GM21717 (cell line): ENCODE data around the gene NKAIN4.

Experiments used
- ATAC-seq: cut with Tn5 transposase; IDR thresholded peaks from one replicate; pipeline ENCODE4 v1.9.1; 2021; ENCODE audit warnings: mild to moderate bottlenecking, moderate library complexity; ENCODE audit not compliant: unreplicated experiment

NKAIN4 gene

DNA sequence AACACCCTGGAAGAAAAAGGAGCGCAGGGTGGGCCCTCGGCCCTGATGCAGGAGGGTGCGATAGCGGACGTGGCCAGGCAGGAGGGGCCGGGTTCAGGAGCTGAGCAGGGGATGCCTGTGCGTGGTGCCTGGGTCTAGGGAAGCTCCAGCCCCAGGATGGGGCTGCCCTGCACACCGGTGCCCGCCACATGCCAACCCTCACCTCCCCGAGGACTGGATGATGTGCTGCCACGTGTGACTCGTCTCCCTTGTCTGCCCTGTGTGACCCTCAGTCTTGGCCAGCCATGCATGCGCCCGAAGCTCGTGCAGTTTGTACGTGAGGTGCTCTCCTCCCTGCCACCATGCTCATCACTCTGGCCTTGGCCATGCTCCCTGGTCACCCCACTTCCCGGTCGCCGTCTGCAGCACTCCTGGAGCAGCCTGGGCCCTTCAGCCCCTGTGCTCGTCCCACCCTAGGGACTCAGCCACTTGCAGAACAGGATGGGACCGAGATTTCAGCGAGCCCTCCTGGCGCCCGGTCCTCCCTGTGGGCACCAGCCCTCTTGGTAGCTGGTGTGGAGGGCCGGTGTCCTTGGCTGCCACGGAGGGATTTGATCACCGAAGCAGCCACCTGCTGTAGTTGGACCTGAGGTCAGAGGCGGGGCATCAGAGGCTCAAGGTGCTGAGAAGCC is 34.5 kb upstream of the NKAIN4 start:
- no peak for ATAC-seq

DNA sequence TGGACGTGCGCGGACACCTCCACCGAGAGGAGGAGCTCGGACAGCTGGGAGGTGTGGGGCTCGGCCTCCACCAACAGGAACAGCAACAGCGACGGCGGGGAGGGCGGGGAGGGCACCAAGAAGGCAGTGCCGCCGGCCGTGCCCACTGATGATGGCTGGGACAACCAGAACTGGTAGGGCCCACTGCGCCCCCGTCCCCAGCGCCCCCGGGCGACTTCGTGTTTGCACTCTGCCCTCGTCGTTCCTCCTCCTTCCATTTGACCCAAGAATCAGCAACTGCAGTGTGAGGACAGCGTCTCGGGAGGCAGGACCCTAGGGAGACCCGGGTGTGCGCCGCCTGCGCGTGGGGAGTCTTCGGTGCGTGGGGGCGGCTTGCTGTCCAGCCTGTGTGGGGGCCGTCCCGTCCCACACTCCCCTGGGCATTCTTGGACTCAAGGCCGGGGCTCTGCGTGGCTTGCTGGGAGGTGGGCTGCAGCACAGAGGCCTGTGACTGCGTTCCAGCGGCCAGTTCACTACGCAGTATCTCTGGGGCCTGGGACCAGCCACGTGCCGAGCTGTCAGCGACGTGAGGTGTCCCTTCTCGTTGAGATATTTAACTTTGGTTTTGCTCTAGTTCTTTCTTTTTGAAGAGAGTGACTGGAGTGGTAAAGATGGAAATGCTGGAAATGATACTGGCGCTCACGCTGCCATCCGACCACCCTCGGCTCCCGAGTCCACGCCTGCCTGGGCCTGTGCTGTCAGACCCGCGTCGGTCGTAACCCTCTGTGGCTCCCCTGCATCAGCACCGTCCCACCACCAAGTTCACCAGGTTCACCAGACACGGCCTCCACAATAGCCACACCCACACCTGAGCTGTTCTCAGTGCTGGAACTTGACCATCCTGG is 33.7 kb upstream of the NKAIN4 start:
- no peak for ATAC-seq

DNA sequence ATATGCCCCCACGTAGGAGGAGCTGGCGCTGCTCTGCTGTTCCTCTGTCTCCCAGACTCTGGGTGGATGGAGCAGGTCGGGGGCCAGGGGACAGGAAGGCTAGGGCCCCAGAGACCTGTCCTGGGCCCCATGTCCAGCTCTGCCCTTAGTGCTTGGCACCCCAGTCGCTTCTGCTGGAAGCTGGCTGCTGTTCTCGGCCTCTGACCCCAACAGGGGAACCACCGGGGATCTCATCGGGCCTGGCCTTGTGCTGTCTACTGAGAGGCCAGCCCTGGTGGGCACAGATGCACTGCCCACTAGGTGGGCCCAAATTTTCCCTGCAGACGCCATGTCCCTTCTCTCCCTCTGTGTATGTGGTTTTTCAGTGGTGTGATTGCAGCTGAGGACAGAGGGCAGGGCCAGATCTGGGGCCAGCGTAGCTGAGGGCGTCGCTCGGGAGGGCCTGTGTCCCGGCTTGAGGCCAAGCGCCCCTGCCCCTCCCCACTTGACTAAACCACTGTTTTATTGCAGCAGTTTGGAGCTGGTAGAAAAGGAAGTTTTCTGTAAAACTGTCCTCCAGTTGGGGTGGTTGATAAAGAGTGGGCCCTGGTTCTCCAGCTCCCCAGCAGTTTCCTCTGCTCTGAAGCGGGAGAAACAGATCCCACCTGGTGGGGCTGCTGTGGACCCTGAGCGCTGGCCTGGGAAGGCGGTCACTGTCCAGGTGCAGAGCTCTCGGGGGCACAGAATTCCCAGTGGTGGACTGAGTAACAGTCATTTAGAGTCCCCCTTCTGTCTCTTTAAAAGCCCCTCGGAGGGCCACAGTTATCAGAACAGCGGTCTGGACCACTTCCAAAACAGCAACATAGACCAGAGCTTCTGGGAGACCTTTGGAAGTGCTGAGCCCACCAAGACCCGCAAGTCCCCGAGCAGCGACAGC is 32.8 kb upstream of the NKAIN4 start:
- ATAC-seq: no peak

DNA sequence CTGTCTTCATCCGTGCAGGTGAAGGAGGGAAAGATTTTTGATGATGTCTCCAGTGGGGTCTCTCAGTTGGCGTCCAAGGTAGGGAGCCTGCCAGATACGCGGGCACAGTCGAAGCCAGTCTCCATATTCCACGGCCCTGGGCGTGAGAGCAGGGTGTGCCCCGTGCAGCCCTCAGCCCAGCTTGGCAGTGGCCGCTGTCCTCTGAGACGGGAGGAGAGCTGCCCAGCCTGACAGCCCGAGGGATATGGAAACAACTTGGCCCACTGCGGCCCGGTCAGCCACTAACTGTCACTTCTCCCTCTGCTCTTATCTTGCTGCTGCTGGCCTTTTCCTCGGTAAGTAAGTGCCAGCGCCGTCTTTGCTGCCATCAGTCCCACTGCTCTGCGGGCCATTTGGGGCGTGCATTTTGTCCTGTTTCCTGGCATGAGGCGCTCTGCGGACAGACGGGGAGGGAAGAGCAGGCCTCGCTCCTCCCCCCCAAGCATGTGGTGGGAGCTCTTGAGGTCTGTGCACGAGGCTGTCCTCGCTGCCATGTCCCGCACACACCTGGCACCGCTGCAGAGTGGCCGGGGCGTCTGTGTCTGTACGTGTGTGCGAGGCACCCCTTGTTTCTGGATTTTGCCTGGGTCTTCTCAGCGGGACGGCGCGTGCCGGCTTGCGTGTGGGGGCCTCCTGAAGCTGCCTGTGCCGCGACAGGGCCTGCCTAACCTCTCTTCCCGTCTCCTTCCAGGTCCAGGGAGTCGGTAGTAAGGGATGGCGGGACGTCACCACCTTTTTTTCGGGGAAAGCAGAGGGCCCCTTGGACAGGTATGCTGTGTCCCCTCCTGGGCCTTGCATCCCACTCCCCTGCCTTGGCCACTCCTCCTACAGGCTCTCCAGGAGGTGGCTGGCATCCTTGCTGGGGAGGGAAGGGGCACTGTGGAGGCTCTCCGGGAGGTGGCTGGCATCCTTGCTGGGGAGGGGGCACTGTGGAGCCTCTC is 31.7 kb upstream of the NKAIN4 start:
- ATAC-seq: no peak

DNA sequence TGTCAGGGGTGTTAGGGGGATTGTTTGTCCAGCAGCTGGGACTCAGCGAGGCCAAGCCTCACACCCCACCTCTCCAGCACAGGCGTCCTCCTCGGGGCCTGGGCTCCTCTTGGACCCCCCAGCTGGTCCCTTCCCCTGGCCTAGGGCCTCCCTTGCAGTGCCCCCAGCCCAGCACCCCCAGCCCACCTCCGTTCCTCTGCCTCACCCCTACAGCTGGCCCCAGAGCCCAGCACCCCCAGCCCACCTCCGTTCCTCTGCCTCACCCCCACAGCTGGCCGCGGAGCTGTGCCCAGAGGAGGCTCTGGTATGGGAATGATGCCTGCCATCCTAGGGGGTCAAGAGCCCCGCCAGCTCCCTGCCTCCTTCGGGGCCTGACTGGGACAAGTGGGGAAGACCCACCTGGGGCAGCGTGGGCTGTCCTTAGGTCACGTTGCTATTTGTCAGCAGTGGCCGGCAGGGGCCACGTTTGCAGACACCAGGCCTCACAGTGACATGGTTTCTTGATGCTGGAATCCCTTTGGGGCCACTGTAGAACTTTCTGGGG is 30.8 kb upstream of the NKAIN4 start:
- ATAC-seq: no peak

DNA sequence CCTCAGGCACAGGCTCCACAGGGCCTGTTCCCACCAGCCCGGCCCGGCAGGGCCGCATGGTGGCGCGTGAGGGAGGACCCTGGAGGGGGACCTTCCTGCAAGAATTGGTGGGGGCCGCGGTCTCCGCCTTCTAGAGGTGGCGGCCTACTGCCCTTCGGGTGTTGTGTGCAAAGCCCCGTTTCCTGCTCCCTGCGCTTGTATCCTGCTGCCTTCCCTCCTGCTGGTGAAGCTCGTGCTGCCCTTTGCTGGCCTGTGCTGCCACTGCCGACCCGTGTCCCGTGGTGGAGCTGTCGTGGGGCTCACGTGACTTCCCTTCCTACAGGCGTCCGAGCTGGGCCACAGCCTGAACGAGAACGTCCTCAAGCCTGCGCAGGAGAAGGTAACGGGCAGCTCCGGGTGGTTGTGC is 30.3 kb upstream of the NKAIN4 start:
- no peak for ATAC-seq

DNA sequence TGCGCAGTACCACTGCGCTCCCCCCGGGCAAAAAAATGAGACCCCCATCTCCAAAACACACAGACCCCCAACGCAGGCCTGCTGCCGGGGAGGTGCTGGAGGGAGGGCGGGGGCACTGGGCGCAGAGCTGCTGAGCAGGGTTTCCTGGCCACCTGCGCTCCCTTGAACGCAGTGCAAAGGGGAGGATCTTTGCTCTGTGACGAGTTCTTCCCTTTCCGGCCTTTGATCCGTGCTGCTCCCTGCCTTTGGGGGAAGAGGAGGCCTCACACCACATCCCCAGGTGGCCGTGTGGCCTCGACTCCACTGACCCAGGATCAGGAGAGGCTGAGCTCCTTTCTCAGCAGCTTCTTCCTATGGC is 29.8 kb upstream of the NKAIN4 start:
- no peak for ATAC-seq

DNA sequence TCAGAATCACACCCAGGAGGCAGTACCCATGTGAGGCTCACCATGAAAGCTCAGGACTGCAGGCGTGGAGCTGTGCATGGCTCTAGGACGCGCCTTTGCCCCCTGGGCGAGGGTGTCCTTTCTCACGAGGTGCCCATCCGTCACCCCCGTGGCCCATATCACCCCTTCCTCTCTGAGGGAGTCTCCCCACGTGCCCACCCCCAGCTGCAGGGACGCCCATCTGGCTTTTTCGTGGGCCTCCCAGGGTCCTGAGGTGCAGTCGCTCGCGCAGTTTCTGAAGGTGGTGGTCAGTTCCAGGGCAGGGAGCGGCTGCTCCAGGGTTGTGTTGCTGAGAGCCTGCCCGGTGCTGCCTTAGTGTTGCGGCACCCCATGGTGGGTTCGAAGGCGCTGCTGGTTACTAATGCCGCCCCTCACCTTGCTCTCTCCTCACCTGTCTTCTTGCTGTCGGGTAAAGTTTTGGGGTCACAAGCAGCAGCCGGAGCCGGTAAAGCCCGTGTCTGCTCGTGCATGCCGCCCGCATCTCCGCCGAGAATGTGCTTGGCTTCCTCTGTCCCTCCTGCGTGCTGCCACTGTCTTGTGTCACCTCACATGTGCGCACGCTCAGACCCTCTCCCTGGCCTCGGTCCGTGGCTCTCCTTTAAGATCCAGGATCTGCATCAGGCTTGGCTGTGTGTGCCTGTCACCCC is 29.3 kb upstream of the NKAIN4 start:
- ATAC-seq: no peak

DNA sequence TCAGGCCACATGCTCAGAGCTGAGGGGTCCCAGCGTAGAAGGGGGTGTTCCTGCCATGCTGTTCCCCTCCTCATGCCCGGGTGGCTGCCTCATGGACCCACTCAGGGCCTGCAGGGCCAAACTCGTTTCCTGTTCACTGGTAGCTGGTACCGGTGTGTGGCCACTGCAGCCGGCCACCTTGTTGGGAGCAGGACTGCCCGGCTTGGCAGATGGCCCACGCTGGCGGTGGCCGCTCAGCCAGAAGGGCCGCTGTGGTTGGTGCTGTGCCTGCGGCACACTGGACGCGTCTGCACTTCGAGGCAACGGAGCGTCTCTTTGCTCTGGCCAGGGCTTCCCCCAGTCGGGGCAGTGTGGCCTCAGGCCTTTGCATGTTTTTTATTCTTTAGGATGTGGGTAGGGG is 28.7 kb upstream of the NKAIN4 start:
- ATAC-seq: no peak

DNA sequence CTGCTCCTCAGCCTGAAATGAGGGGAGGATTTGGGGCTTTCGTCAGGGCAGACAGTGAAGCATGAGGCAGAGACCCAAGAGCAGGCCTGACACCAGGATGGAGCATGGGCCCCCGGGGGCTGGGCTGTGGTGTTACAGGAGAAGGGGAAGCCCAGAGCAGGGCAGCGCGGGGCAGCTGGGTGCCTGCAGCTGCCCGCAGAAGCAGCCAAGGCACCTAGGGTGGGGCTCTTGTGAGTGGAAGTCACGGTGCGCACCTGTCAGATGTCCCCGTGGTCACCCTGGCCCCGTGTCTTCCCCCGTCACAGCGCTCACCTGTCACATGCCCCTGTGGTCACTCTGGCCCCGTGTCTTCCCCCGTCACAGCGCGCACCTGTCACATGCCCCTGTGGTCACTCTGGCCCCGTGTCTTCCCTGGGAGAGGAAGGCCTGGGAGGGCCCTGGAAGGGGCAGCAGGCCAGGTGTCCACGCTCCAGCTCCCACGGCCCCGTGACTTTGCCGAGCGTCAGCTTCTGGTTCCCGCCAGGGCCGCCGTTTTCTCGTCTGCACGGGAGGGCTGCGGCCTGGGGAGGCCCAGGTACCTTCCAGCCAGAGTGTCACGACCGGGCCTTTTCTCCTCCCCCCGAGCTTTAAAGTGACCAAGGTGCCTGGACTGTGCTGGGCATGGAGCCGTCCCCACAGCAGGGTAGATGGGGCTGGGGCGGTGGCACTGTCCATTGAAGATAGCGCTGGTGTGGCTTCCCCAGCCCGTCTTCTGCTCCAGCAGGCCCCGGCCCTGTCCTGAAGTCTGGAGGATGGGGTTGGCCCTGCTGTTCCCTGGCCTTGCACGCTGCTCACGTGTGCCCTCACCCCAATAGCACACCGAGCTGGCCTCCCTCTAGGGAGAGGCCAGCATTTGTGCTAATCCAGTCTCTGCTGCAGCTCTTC is 27.7 kb upstream of the NKAIN4 start:
- ATAC-seq: no peak

DNA sequence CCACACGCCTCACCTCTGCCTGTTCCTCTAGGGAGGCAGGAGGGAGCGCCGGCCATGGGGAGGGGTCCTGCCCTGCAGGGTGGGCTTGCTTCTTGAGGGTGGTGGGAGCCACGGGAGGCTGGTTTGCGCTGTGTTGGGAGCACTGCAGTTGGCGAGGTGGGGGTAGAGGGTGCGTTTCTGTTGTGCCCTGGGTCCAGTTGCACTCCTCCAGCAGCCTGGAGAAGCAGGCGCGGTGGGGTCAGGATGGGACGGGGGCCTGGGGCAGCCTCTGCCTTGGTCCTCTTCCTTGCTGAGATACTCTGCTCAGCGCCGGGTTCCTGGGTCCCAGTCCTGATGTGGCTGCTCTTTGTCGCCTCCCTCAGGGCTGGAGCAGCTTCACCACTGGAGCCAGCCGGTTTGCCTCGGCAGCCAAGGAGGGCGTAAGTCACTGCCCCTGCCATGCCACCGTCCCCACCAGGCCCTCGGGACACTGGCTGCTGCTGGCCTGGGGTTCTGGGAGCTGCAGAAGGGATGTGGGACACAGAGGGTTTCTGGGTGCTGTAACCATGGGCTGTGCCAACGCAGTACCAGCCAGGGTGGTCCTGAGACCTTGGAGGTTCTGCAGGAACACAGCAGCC is 26.8 kb upstream of the NKAIN4 start:
- no peak for ATAC-seq

DNA sequence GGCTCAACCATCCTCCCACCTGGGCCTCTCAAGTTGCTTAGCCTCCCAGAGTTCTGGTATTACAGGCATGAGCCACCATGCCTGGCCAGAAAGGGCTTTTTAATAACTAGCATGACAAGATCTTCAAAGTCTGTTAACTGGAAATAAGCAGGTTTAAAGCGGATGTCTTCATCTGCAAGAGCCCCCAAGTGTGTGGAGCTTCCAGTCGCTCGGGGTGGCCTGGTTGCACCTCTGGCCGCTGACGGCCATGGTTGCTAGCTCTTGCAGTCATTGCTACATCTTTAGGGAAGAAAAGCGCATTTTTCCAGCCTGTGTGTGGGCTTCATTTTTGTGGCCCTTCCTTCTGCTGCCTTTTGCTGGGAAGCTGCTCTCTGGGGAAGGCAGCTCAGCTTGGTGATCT is 26.1 kb upstream of the NKAIN4 start:
- ATAC-seq: no peak

DNA sequence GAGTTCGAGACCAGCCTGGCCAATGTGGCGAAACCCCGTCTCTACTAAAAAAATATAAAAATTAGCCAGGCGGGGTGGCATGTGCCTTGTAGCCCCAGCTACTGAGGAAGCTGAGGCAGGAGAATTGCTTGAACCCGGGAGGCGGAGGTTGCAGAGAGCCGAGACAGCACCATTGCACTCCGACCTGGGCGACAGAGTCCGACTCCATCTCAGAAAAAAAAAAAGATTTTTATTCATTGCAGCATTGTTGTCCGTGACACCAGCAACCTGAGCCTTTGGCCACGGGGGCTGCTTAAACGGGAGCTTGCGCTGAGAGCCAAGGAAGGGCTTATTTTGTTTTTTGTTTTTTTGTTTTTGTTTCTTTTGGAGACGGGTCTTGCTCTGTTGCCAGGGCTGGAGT is 25.7 kb upstream of the NKAIN4 start:
- no peak for ATAC-seq

DNA sequence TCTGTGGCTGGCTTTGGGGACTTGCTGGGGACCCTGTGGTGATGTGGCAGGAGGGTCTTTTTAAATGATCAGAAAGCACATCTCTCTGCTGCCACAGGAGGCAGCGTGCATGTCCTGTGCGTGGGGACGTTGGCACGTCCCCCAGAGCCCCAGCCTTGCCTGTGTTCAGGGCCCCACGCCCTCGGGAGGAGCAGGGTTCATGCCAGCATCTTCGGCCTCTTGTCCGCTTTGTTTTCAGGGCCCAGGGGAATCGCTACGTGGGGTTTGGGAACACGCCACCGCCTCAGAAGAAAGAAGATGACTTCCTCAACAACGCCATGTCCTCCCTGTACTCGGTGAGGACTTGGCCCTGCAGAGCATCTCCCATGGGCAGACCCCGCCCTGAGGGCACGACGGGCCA is 24.4 kb upstream of the NKAIN4 start:
- ATAC-seq: no peak

DNA sequence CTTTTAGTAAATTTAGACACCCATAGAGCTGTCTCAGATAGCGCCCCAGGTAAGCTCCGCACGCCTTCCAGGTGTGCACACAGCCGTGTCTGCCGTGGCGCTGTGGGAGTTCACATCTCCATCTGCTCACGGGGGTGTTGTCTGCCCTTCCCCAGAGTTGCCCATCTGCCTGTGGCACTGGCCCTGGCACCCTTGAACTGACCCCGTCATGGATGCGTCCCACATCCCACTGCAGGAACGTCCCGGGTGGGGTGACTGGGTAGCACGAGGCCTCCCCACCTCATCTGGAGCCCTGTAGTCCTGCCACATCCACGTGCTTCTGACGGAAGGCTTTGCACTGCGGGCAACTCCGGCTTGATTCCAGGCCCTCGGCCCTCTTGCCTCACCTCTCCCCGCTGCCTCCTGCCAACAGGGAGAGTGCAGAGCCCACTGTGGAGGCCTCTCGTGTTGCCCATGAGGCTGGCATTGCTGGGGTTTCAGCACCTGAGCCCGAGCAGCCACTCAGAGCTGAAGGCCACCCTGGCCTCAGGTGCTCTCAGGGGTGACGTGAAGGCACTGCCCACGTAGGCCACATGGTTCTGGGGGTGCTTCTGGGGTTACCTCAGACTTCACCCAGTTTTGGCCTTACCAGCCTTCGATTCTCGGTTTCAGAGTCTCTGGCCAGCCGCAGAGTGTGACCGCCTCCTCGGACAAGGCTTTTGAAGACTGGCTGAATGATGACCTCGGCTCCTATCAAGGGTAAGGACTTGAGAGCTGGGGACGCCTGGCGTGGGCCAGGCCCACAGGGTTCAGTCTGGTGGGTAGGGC is 23.4 kb upstream of the NKAIN4 start:
- ATAC-seq: no peak

DNA sequence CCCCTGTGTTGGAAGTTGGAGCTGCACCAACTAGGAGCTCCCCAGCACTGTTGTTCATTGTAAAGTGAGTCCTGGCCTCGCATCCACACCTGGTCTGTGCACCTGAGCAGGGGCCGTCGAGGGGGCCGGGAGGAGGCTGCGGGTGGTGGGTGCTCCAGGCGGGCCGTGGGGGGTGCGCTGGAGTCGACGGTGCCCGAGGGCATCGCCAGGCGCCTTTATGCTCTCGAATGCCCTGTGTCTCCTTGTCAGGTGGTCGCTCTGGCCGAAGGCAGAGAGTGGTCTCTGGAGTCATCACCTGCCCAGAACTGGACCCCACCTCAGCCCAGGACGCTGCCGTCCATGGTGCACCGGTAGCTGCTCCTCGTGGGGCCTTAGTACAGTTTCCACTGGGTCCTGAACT is 22.7 kb upstream of the NKAIN4 start:
- ATAC-seq: no peak

DNA sequence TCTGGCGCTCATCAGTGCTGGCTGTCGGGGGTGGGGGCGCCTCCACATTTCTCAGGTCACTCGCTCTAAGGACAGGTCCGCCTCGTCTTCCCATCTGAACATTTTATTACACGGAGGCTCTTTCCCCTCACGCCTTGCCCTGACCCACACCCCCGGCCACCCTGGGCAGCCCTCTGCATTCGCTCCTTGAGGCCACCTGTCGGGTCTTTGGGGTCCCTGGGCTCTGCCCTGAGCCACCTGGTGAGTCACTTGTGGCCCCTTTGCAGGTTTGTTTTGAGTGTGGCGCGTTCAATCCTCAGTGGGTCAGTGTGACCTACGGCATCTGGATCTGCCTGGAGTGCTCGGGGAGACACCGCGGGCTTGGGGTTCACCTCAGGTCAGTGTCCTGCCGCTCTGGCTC is 21.6 kb upstream of the NKAIN4 start:
- no peak for ATAC-seq
